NB4 (cell line): ENCODE measurements around the gene SAXO1.

ENCODE experiments used
- POLR2A ChIP-seq: IDR thresholded peaks from 2 replicates; pipeline ENCODE4 v1.6.1; 2011; ENCODE audit warnings: mild to moderate bottlenecking; ENCODE audit not compliant: insufficient read length; ENCODE audit errors: extremely low read depth
- TF ChIP-seq, protein P1 (sequence below): IDR thresholded peaks from one replicate; pipeline ENCODE4 v1.5.1; 2012; ENCODE audit warnings: low read depth, low read length
- TF ChIP-seq, protein P2 (sequence below): IDR thresholded peaks from 2 replicates; pipeline ENCODE4 v1.6.1; 2011; ENCODE audit warnings: low read depth, low read length

DNA sequence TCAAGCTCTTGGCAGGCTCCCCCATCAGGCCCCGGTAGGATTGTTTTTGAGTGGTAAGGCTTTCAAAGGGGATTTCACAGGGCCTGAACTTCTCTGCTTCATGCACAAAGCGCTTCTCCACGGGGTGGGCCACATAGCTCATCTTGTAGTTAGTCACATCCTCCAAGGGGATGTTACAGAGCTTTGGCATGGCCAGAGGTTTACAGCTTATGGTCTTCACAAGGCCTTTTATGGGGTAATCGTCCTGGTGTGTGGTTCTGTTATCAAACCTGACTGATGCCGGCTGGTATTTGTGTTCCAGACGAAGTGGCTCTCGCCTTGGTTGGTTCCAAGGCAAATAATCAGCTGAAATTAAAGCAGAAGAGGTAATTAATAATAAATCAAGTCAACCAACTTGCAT lies 104.3 kb downstream of the SAXO1 start:
- TF ChIP-seq, protein P1, sequence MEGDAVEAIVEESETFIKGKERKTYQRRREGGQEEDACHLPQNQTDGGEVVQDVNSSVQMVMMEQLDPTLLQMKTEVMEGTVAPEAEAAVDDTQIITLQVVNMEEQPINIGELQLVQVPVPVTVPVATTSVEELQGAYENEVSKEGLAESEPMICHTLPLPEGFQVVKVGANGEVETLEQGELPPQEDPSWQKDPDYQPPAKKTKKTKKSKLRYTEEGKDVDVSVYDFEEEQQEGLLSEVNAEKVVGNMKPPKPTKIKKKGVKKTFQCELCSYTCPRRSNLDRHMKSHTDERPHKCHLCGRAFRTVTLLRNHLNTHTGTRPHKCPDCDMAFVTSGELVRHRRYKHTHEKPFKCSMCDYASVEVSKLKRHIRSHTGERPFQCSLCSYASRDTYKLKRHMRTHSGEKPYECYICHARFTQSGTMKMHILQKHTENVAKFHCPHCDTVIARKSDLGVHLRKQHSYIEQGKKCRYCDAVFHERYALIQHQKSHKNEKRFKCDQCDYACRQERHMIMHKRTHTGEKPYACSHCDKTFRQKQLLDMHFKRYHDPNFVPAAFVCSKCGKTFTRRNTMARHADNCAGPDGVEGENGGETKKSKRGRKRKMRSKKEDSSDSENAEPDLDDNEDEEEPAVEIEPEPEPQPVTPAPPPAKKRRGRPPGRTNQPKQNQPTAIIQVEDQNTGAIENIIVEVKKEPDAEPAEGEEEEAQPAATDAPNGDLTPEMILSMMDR = no peak
- no peak for TF ChIP-seq POLR2A
- TF ChIP-seq, protein P2, sequence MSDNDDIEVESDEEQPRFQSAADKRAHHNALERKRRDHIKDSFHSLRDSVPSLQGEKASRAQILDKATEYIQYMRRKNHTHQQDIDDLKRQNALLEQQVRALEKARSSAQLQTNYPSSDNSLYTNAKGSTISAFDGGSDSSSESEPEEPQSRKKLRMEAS = no peak
